Astrocyte (in vitro differentiated cells and primary cell): ENCODE results near the gene ERBB2. TPM values are rescaled to one million over a fixed set of nuclear protein-coding genes. Genes with fewer than 3 reads are reported as not detected.

Experiments
- DNase-seq: peaks from one replicate; pipeline ENCODE4 v3.0.0-alpha.2; 2010; ENCODE audit warnings: low read depth
- FAIRE-seq: peaks from 2 replicates; lab custom pipeline; 2011; peaks lifted over from hg19 to GRCh38; lab: Jason Lieb, UNC
- H2AFZ ChIP-seq: 2 replicates; pipeline ENCODE4 v1.6.0; 2012; ENCODE audit warnings: low read depth, low read length, inconsistent platforms
- H3K27ac ChIP-seq: 2 replicates; pipeline ENCODE4 v1.5.1; 2011; ENCODE audit warnings: low read depth, low read length, inconsistent platforms
- H3K27me3 ChIP-seq: 2 replicates; pipeline ENCODE4 v1.6.0; 2011; ENCODE audit warnings: low read length, inconsistent platforms; ENCODE audit not compliant: insufficient read depth
- H3K36me3 ChIP-seq: 2 replicates; pipeline ENCODE4 v1.5.1; 2011; ENCODE audit warnings: low read length, inconsistent platforms; ENCODE audit not compliant: insufficient read depth
- H3K4me1 ChIP-seq: 2 replicates; pipeline ENCODE4 v1.5.1; 2011; ENCODE audit warnings: low read length, inconsistent platforms; ENCODE audit not compliant: insufficient read depth
- H3K4me2 ChIP-seq: 2 replicates; pipeline ENCODE4 v1.6.0; 2012; ENCODE audit warnings: low read length, inconsistent platforms
- H3K4me3 ChIP-seq: 2 replicates; pipeline ENCODE4 v1.5.1; 2011; ENCODE audit warnings: low read depth, mild to moderate bottlenecking, low read length, inconsistent platforms; ENCODE audit not compliant: insufficient read depth
- H3K79me2 ChIP-seq: 2 replicates; pipeline ENCODE4 v1.6.0; 2012; ENCODE audit warnings: mild to moderate bottlenecking, low read length, inconsistent platforms; ENCODE audit not compliant: insufficient read depth
- H3K9ac ChIP-seq: 2 replicates; pipeline ENCODE4 v1.6.0; 2012; ENCODE audit warnings: mild to moderate bottlenecking, low read length, inconsistent platforms
- H3K9me3 ChIP-seq: 2 replicates; pipeline ENCODE4 v1.5.1; 2012; ENCODE audit warnings: low read depth, mild to moderate bottlenecking, low read length, inconsistent platforms; ENCODE audit not compliant: insufficient read depth
- H4K20me1 ChIP-seq: 2 replicates; pipeline ENCODE4 v1.6.0; 2012; ENCODE audit warnings: low read length, inconsistent platforms; ENCODE audit not compliant: insufficient read depth
- H3K27ac Mint-ChIP-seq: one replicate; pipeline ENCODE4 v1.8.0; 2021; ENCODE audit warnings: mild to moderate bottlenecking, mixed read lengths; ENCODE audit not compliant: unreplicated experiment
- H3K27me3 Mint-ChIP-seq: one replicate; pipeline ENCODE4 v1.8.0; 2021; ENCODE audit warnings: low read depth, mixed read lengths; ENCODE audit not compliant: unreplicated experiment
- H3K36me3 Mint-ChIP-seq: one replicate; pipeline ENCODE4 v1.8.0; 2021; ENCODE audit warnings: low read depth, mixed read lengths; ENCODE audit not compliant: unreplicated experiment
- H3K4me1 Mint-ChIP-seq: one replicate; pipeline ENCODE4 v1.8.0; 2021; ENCODE audit warnings: low read depth, mixed read lengths; ENCODE audit not compliant: unreplicated experiment
- H3K4me3 Mint-ChIP-seq: one replicate; pipeline ENCODE4 v1.8.0; 2021; ENCODE audit warnings: mild to moderate bottlenecking, moderate library complexity, mixed read lengths; ENCODE audit not compliant: unreplicated experiment
- H3K9me3 Mint-ChIP-seq: one replicate; pipeline ENCODE4 v1.8.0; 2021; ENCODE audit warnings: mild to moderate bottlenecking, mixed read lengths; ENCODE audit not compliant: unreplicated experiment
- EZH2 ChIP-seq: IDR thresholded peaks from 2 replicates; pipeline ENCODE4 v1.6.1; 2012; ENCODE audit warnings: mild to moderate bottlenecking, low read length, inconsistent platforms; ENCODE audit not compliant: insufficient read depth
- total RNA-seq: library from RNA; stranded (reverse); gene quantifications from 2 replicates; pipeline ENCODE4 v1.2.1, GENCODE V29; 2021
- TF ChIP-seq, protein P1 (sequence below): IDR thresholded peaks from 2 replicates; pipeline ENCODE4 v1.5.1; 2011; ENCODE audit warnings: low read depth, mild to moderate bottlenecking, inconsistent platforms, low read length, moderate library complexity; ENCODE audit not compliant: insufficient read depth

ERBB2 gene
- total RNA-seq, 1 donor from 2014 or later, result 64.0 TPM

- no peak overlapping the region for H3K4me3 Mint-ChIP-seq
- no peaks in the 10 kb centered on the region for H3K36me3 Mint-ChIP-seq
- H3K4me1 ChIP-seq, result peaks cover 7% of the 10 kb centered on the region
- peaks cover 6% of the 10 kb centered on the region for H3K27me3 Mint-ChIP-seq
- no peak overlapping the region for H2AFZ ChIP-seq
- H3K9me3 Mint-ChIP-seq, result no peaks in the 10 kb centered on the region
- no peak overlapping the region for H3K27ac ChIP-seq
- no peak overlapping the region for H3K4me3 ChIP-seq
- H3K9me3 ChIP-seq, result no peaks in the 10 kb centered on the region
- H3K4me2 ChIP-seq, result no peak overlapping the region
- TF ChIP-seq EZH2, result no peak
- TF ChIP-seq, protein P1, sequence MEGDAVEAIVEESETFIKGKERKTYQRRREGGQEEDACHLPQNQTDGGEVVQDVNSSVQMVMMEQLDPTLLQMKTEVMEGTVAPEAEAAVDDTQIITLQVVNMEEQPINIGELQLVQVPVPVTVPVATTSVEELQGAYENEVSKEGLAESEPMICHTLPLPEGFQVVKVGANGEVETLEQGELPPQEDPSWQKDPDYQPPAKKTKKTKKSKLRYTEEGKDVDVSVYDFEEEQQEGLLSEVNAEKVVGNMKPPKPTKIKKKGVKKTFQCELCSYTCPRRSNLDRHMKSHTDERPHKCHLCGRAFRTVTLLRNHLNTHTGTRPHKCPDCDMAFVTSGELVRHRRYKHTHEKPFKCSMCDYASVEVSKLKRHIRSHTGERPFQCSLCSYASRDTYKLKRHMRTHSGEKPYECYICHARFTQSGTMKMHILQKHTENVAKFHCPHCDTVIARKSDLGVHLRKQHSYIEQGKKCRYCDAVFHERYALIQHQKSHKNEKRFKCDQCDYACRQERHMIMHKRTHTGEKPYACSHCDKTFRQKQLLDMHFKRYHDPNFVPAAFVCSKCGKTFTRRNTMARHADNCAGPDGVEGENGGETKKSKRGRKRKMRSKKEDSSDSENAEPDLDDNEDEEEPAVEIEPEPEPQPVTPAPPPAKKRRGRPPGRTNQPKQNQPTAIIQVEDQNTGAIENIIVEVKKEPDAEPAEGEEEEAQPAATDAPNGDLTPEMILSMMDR, result no peak
- H3K9ac ChIP-seq, result no peak overlapping the region
- H3K4me1 Mint-ChIP-seq, result peaks cover 9% of the 10 kb centered on the region
- H3K27ac Mint-ChIP-seq, result peak overlapping the region; percentile 34
- no peaks in the 10 kb centered on the region for H3K27me3 ChIP-seq
- DNase-seq, result no peak
- no peaks in the 10 kb centered on the region for H3K36me3 ChIP-seq
- H3K79me2 ChIP-seq, result no peaks in the 10 kb centered on the region
- no peak for FAIRE-seq
- H4K20me1 ChIP-seq, result no peaks in the 10 kb centered on the region
Measured at GRCh38 chr17:39750131-39751015, 50.5 kb downstream of the ERBB2 start.

GRCh38 chr17:39751016-39751543, 51.2 kb downstream of the ERBB2 start:
- H3K4me2 ChIP-seq, result no peak overlapping the region
- H2AFZ ChIP-seq, result no peak overlapping the region
- DNase-seq (no peak), FAIRE-seq (no peak)
- H3K9ac ChIP-seq, result no peak overlapping the region
- Mint-ChIP-seq H3K36me3 (no peaks in the 10 kb centered on the region), H3K4me3 (no peak overlapping the region), H3K27ac (no peak overlapping the region), H3K9me3 (no peaks in the 10 kb centered on the region), H3K27me3 (peaks cover 6% of the 10 kb centered on the region), H3K4me1 (peaks cover 16% of the 10 kb centered on the region)
- no peaks in the 10 kb centered on the region for H3K36me3 ChIP-seq
- no peaks in the 10 kb centered on the region for H3K79me2 ChIP-seq
- H3K9me3 ChIP-seq, result no peaks in the 10 kb centered on the region
- H3K27me3 ChIP-seq, result no peaks in the 10 kb centered on the region
- H3K27ac ChIP-seq, result no peak overlapping the region
- TF ChIP-seq EZH2, result no peak
- TF ChIP-seq, protein P1, result no peak
- H4K20me1 ChIP-seq, result no peaks in the 10 kb centered on the region
- peaks cover 7% of the 10 kb centered on the region for H3K4me1 ChIP-seq
- no peak overlapping the region for H3K4me3 ChIP-seq

GRCh38 chr17:39751637-39752036, 51.8 kb downstream of the ERBB2 start:
- no peak for TF ChIP-seq EZH2
- TF ChIP-seq, protein P1, result no peak
- H3K27me3 ChIP-seq, result no peaks in the 10 kb centered on the region
- H3K36me3 Mint-ChIP-seq, result no peaks in the 10 kb centered on the region
- H3K27me3 Mint-ChIP-seq, result peaks cover 6% of the 10 kb centered on the region
- no peak overlapping the region for H3K4me2 ChIP-seq
- H3K4me1 ChIP-seq, result peaks cover 7% of the 10 kb centered on the region
- H3K4me3 Mint-ChIP-seq, result no peak overlapping the region
- no peaks in the 10 kb centered on the region for H3K36me3 ChIP-seq
- H3K79me2 ChIP-seq, result no peaks in the 10 kb centered on the region
- no peaks in the 10 kb centered on the region for H3K9me3 Mint-ChIP-seq
- H3K9ac ChIP-seq, result no peak overlapping the region
- no peaks in the 10 kb centered on the region for H3K9me3 ChIP-seq
- no peak overlapping the region for H3K4me3 ChIP-seq
- no peak overlapping the region for H3K27ac ChIP-seq
- DNase-seq, result no peak
- no peak overlapping the region for H3K27ac Mint-ChIP-seq
- peaks cover 22% of the 10 kb centered on the region for H3K4me1 Mint-ChIP-seq
- H2AFZ ChIP-seq, result no peak overlapping the region
- no peak for FAIRE-seq
- no peaks in the 10 kb centered on the region for H4K20me1 ChIP-seq
